ENCODE measurements around the gene SARM1. TPM values are rescaled to one million over a fixed set of nuclear protein-coding genes. Genes with fewer than 3 reads are reported as not detected.

The SARM1 gene
- total and polyA plus RNA-seq, 2 of the 13 experiments (the other 11 are each of a cell fraction or from before 2014, with no cell fraction given), result 0.73 to 0.86 TPM

DNA sequence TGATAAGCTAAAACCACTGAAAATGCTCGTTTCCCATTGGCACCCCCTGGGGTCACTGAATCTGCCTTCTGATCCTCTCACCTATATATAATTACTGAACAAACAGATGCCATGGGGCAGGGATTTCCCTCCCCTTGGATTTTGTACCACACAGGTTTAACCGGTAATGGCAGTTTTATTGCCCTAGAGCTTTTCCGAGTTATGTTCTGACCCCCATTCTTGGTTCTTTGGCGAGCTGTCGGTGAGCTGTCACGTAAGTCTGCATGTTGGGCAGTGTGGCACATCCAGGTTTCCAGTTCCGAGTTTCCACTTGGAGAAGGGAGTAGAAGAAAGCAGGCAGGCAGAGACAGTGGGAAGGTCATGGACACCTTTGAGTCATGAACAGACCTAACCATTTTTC is 45.4 kb upstream of the SARM1 start (continued):
- TF ChIP-seq CBX1 (IDR thresholded peaks at IDR 0.05; ENCODE audit: low read depth), result no peak

DNA sequence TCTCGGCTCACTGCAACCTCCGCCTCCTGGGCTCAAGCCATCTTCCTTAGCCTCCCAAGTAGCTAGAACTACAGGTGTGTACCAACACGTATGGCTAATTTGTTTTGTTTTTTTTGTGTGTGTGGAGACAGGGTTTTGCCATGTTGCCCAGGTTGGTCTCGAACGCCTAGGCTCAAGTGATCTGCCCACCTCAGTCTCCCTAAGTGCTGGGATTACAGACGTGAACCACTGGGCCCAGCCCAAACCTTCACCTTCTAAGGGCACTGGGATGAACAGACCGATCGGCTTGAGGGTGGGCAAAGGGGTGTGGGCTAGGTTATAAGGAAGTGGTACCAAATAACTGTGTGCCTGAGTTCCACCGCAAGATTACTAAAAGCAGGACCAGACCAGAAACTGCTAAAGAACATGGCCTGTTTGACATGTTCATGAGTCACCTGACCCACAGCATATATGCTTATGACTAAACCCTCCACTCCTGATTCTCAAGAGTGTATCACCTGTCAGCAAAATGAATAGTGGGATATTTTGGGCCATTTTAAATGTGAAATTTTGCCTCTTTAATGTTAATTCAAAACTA is 44.4 kb upstream of the SARM1 start:
- H2AFZ ChIP-seq (ENCODE audit: low read length), result no peak overlapping the region
- no peak overlapping the region for H3K27ac ChIP-seq (ENCODE audit: extremely low read length, insufficient read depth, low read length)
- intact Hi-C loops (cut with micrococcal nuclease; ENCODE audit: unreplicated experiment) (no loop called here), in situ Hi-C loops (cut with HindIII; ENCODE audit: extremely low pct_ligation_motif_present, low pct_unique_long_range_greater_than_20kb) (no loop called here)
- no peak overlapping the region for H3K4me2 ChIP-seq (ENCODE audit: low read depth, low read length)
- FAIRE-seq (no peak), DNase-seq (ENCODE audit: low spot score) (no peak), ATAC-seq (no peak)
- BruUV-seq (replicated peaks), result no TSS peak
- peaks cover 17 to 52% of the 10 kb centered on the region in 2 experiments for H3K36me3 ChIP-seq (replicated peaks in 1 of 2; ENCODE audit: control insufficient read depth in 1 of 2, insufficient read depth in 2 of 2, low read length in 2 of 2)
- no peaks in the 10 kb centered on the region for H4K20me1 ChIP-seq (ENCODE audit: insufficient read depth, low read length)
- H3K9me3 ChIP-seq (ENCODE audit: low read length), result no peaks in the 10 kb centered on the region
- ChIA-PET CTCF (ENCODE audit: low intra/inter-chr PET ratio, low total read pairs) (no interaction called here), POLR2A (interaction anchor here (2.1 kb wide), 1 partner anchor 8 kb away, joined by 10 read pairs; the partner anchor contains the start of genes IFT20 and TNFAIP1)
- peaks cover 59% of the 10 kb centered on the region for H3K4me1 ChIP-seq (ENCODE audit: insufficient read depth, low read length)
- 97% methylated on average over 9 of the region's 9 CpGs for WGBS (ENCODE audit: low lambda C conversion rate)
- no peak overlapping the region for H3K4me3 ChIP-seq (replicated peaks in 1 of 3; ENCODE audit: insufficient read depth in 1 of 3, low read depth in 2 of 3, low read length in 3 of 3)
- no peak overlapping the region for H3K9ac ChIP-seq (ENCODE audit: insufficient read depth, low read depth, low read length)
- H3K27me3 ChIP-seq (ENCODE audit: control insufficient read depth in 1 of 2, insufficient read depth in 2 of 2, low read length in 2 of 2), result no peaks in the 10 kb centered on the region
- peaks cover 46% of the 10 kb centered on the region for H3K79me2 ChIP-seq (ENCODE audit: insufficient read depth, low read length)
- TF ChIP-seq, protein P1, sequence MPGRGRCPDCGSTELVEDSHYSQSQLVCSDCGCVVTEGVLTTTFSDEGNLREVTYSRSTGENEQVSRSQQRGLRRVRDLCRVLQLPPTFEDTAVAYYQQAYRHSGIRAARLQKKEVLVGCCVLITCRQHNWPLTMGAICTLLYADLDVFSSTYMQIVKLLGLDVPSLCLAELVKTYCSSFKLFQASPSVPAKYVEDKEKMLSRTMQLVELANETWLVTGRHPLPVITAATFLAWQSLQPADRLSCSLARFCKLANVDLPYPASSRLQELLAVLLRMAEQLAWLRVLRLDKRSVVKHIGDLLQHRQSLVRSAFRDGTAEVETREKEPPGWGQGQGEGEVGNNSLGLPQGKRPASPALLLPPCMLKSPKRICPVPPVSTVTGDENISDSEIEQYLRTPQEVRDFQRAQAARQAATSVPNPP (CRISPR knock-in tag; IDR thresholded peaks at IDR 0.05), result no peak
- TF ChIP-seq ZNF816 (CRISPR knock-in tag; IDR thresholded peaks at IDR 0.05; ENCODE audit: borderline replicate concordance) (no peak), ONECUT2 (CRISPR knock-in tag; IDR thresholded peaks at IDR 0.05) (no peak), ZMYM3 (CRISPR knock-in tag; IDR thresholded peaks at IDR 0.05) (no peak), ZKSCAN8 (CRISPR knock-in tag; IDR thresholded peaks at IDR 0.05; ENCODE audit: borderline replicate concordance) (no peak), SMARCC2 (IDR thresholded peaks at IDR 0.05) (no peak), ZSCAN12 (CRISPR knock-in tag; IDR thresholded peaks at IDR 0.05) (no peak), POLR2G (IDR thresholded peaks at IDR 0.05; ENCODE audit: low read depth, low read length) (no peak), ISX (CRISPR knock-in tag; conservative IDR thresholded peaks at IDR 0.05) (no peak)
- TF ChIP-seq, protein P2, sequence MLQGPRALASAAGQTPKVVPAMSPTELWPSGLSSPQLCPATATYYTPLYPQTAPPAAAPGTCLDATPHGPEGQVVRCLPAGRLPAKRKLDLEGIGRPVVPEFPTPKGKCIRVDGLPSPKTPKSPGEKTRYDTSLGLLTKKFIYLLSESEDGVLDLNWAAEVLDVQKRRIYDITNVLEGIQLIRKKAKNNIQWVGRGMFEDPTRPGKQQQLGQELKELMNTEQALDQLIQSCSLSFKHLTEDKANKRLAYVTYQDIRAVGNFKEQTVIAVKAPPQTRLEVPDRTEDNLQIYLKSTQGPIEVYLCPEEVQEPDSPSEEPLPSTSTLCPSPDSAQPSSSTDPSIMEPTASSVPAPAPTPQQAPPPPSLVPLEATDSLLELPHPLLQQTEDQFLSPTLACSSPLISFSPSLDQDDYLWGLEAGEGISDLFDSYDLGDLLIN (CRISPR knock-in tag; IDR thresholded peaks at IDR 0.05; ENCODE audit: borderline replicate concordance), result no peak
- TF ChIP-seq, protein P3, sequence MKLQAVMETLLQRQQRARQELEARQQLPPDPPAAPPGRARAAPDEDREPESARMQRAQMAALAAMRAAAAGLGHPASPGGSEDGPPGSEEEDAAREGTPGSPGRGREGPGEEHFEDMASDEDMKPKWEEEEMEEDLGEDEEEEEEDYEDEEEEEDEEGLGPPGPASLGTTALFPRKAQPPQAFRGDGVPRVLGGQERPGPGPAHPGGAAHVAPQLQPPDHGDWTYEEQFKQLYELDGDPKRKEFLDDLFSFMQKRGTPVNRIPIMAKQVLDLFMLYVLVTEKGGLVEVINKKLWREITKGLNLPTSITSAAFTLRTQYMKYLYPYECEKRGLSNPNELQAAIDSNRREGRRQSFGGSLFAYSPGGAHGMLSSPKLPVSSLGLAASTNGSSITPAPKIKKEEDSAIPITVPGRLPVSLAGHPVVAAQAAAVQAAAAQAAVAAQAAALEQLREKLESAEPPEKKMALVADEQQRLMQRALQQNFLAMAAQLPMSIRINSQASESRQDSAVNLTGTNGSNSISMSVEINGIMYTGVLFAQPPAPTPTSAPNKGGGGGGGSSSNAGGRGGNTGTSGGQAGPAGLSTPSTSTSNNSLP (IDR thresholded peaks at IDR 0.05; ENCODE audit: low read depth, low read length), result no peak
- TF ChIP-seq, protein P4, sequence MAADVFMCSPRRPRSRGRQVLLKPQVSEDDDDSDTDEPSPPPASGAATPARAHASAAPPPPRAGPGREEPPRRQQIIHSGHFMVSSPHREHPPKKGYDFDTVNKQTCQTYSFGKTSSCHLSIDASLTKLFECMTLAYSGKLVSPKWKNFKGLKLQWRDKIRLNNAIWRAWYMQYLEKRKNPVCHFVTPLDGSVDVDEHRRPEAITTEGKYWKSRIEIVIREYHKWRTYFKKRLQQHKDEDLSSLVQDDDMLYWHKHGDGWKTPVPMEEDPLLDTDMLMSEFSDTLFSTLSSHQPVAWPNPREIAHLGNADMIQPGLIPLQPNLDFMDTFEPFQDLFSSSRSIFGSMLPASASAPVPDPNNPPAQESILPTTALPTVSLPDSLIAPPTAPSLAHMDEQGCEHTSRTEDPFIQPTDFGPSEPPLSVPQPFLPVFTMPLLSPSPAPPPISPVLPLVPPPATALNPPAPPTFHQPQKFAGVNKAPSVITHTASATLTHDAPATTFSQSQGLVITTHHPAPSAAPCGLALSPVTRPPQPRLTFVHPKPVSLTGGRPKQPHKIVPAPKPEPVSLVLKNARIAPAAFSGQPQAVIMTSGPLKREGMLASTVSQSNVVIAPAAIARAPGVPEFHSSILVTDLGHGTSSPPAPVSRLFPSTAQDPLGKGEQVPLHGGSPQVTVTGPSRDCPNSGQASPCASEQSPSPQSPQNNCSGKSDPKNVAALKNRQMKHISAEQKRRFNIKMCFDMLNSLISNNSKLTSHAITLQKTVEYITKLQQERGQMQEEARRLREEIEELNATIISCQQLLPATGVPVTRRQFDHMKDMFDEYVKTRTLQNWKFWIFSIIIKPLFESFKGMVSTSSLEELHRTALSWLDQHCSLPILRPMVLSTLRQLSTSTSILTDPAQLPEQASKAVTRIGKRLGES (CRISPR knock-in tag; IDR thresholded peaks at IDR 0.05; ENCODE audit: borderline replicate concordance), result no peak
